Activated T-helper 2 cell treated with anti-CD3 and anti-CD28 coated beads, Interferon-gamma antibody, Interleukin-2, Interleukin-4, amounts not matched to agents 10 μg/mL and 5 μg/mL and 100 μg/mL, durations not matched to agents 14 hours and 24 hours and 36 hours (primary cell): ENCODE measurements around the gene WDHD1. TPM values are rescaled to one million over a fixed set of nuclear protein-coding genes. Genes with fewer than 3 reads are reported as not detected.
"Not testable (repeated sequence)": the region's sequence is repeated elsewhere in the genome, so short reads cannot be mapped to it uniquely, and the experiment has no call there.

Experiments
- DNase-seq: peaks from one replicate; pipeline ENCODE4 v3.0.0; 2021; ENCODE audit warnings: low spot score
- H3K27ac Mint-ChIP-seq: one replicate; pipeline ENCODE4 v1.8.0; 2021; ENCODE audit warnings: mixed read lengths
- H3K27me3 Mint-ChIP-seq: one replicate; pipeline ENCODE4 v1.8.0; 2021; ENCODE audit warnings: low read depth, mixed read lengths
- H3K36me3 Mint-ChIP-seq: one replicate; pipeline ENCODE4 v1.8.0; 2021; ENCODE audit warnings: low read depth, mixed read lengths
- H3K4me1 Mint-ChIP-seq: one replicate; pipeline ENCODE4 v1.8.0; 2021; ENCODE audit warnings: low read depth, mixed read lengths
- H3K4me3 Mint-ChIP-seq: one replicate; pipeline ENCODE4 v1.8.0; 2021; ENCODE audit warnings: low read depth, mild to moderate bottlenecking, moderate library complexity, mixed read lengths
- H3K9me3 Mint-ChIP-seq: one replicate; pipeline ENCODE4 v1.8.0; 2021; ENCODE audit warnings: mixed read lengths
- intact Hi-C: fragments of 100-400 bp; cut with micrococcal nuclease; formaldehyde crosslinking; loops from one replicate; pipeline ENCODE4 v1.15.1; 2023
- total RNA-seq: library from RNA; stranded (reverse); gene quantifications from 2 replicates; pipeline ENCODE4 v1.2.3, GENCODE V29; 2022

Gene WDHD1
- total RNA-seq, 1 donor from 2014 or later = 51.3 TPM

DNA sequence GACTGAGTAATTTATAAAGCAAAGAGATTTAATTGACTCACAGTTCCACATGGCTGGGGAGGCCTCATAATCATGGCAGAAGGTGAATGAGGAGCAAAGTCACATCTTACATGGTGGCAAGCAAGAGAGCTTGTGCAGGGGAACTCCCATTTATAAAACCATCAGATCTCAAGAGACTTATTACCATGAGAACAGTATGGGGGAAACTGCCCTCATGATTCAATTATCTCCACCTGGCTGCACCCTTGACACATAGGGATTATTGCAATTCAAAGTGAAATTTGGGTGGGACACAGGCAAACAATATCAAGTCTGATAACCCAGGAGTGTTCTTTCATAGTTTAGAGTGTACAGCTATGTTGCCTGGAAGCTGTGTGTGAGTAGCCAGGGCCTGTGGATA is 11.1 kb upstream of the WDHD1 start:
- H3K4me3 Mint-ChIP-seq, DNase-seq, intact Hi-C loops, H3K4me1 Mint-ChIP-seq, H3K9me3 Mint-ChIP-seq, H3K27me3 Mint-ChIP-seq, H3K27ac Mint-ChIP-seq: not testable (repeated sequence)
- H3K36me3 Mint-ChIP-seq = peaks cover 70% of the 10 kb centered on the region

GRCh38 chr14:55031190-55031589 is 4.3 kb upstream of the WDHD1 start:
- no peak overlapping the region for H3K27ac Mint-ChIP-seq
- peaks cover 30% of the 10 kb centered on the region for H3K4me1 Mint-ChIP-seq

GRCh38 chr14:55028476-55028875 is 1.6 kb upstream of the WDHD1 start:
- Mint-ChIP-seq H3K9me3 (no peaks in the 10 kb centered on the region), H3K27me3 (no peaks in the 10 kb centered on the region), H3K4me3 (peak overlapping the region; percentile 94), H3K4me1 (peaks cover 46% of the 10 kb centered on the region), H3K27ac (peak overlapping the region; percentile 90), H3K36me3 (peaks cover 47% of the 10 kb centered on the region)
- DNase-seq = no peak
- intact Hi-C loops = loop anchor here (5.0 kb wide), 1 partner anchor 126 kb away; the partner anchor contains the start of gene GCH1

More at GRCh38 chr14:55031190-55031589, 4.3 kb upstream of the WDHD1 start:
- DNase-seq = no peak
- H3K4me3 Mint-ChIP-seq = no peak overlapping the region
- peaks cover 54% of the 10 kb centered on the region for H3K36me3 Mint-ChIP-seq
- no peaks in the 10 kb centered on the region for H3K9me3 Mint-ChIP-seq
- intact Hi-C loops = no loop called here
- H3K27me3 Mint-ChIP-seq = no peaks in the 10 kb centered on the region

DNA sequence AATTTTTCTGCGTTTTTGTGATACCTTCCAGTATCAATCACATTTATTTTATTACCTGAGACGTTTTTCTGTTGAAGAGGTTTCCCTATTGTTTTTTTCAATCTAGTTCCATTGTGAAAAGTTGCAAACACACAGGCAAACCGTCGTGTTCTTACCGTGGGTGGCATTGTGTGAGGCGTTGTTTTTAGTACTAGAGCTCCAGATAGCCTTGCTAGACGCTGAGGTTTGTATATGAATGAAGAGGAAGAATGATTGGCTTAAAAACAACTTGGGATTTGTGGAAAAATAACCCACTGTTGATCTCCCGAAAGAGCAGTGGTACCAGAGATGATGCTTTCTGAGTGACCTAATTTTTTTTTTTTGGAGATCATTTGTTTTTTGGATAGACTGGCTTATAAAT is 1.2 kb upstream of the WDHD1 start:
- H3K4me3 Mint-ChIP-seq = peak overlapping the region; percentile 94
- peaks cover 49% of the 10 kb centered on the region for H3K4me1 Mint-ChIP-seq
- no peaks in the 10 kb centered on the region for H3K9me3 Mint-ChIP-seq
- H3K27ac Mint-ChIP-seq = peak overlapping the region; percentile 90
- DNase-seq = no peak
- intact Hi-C loops = loop anchor here (5.0 kb wide), 1 partner anchor 126 kb away; the partner anchor contains the start of gene GCH1
- peaks cover 48% of the 10 kb centered on the region for H3K36me3 Mint-ChIP-seq
- no peaks in the 10 kb centered on the region for H3K27me3 Mint-ChIP-seq

- peak overlapping the region; percentile 94 for H3K4me3 Mint-ChIP-seq
Observed at GRCh38 chr14:55026441-55026792, 482 bp downstream of the WDHD1 start.

DNA sequence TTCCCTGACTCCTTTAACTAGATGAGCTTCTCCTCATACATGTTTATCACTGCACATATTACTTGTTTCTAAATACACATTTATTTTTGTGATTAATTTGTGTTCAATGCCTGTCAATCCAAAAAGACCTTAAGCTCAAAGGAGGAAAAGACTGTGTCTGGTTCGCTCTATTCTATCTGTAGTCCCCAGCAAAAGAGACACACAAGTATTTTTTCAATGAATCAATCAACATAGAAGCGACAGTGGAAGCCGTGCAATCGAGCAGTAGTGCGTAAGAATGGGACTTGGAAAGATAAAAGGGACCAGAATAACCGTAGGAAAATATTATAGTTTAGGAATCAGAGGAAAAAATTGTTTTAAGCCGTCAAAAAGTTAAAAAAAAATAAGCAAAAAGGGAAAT is 951 bp downstream of the WDHD1 start:
- peak overlapping the region; percentile 90 for H3K27ac Mint-ChIP-seq
- intact Hi-C loops = loop anchor here (5.0 kb wide), 1 partner anchor 124 kb away; the partner anchor contains the start of gene GCH1
- H3K4me1 Mint-ChIP-seq = peaks cover 50% of the 10 kb centered on the region
- peaks cover 46% of the 10 kb centered on the region for H3K36me3 Mint-ChIP-seq
- DNase-seq = no peak
- H3K27me3 Mint-ChIP-seq = no peaks in the 10 kb centered on the region
- no peaks in the 10 kb centered on the region for H3K9me3 Mint-ChIP-seq
- peak overlapping the region; percentile 94 for H3K4me3 Mint-ChIP-seq

More at GRCh38 chr14:55026441-55026792, 482 bp downstream of the WDHD1 start:
- intact Hi-C loops = loop anchor here (5.0 kb wide), 1 partner anchor 124 kb away; the partner anchor contains the start of gene GCH1
- DNase-seq = no peak
- Mint-ChIP-seq H3K4me1 (peaks cover 51% of the 10 kb centered on the region), H3K27me3 (no peaks in the 10 kb centered on the region), H3K27ac (peak overlapping the region; percentile 90), H3K9me3 (no peaks in the 10 kb centered on the region), H3K36me3 (peaks cover 46% of the 10 kb centered on the region)

- H3K4me1 Mint-ChIP-seq = peaks cover 54% of the 10 kb centered on the region
- intact Hi-C loops = not testable (repeated sequence)
Observed at GRCh38 chr14:55024365-55024764, 2.5 kb downstream of the WDHD1 start.

DNA sequence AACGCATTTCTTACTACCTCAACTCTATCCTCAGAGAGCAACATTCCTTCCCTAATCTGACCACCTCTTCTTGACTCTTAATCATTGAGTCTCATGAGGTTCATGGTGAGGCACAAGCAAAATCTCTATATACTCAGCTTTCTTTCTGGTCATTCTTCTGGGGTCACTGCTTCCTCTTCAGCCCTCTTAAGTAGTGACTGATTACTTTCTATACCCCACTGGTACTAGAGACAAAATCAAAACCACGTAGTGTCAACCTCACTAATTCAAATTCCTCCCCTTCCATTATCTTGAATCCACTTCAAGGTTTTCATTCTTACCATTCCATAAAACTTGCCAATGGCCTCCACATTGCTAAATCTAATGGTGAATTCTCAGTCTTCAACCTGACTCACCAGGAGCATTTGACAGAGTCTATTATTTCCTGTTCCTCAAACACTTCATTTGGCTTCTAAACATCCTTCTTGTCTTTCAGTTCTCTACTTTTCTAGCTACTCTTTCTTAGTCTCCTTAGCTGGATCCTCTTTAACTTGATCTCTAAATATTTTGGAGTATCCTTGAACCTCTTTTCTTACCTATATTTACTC is 6.8 kb downstream of the WDHD1 start:
- no peak overlapping the region for H3K4me3 Mint-ChIP-seq
- no peaks in the 10 kb centered on the region for H3K9me3 Mint-ChIP-seq
- intact Hi-C loops = no loop called here
- no peaks in the 10 kb centered on the region for H3K27me3 Mint-ChIP-seq
- no peak for DNase-seq
- H3K4me1 Mint-ChIP-seq = peaks cover 33% of the 10 kb centered on the region
- peaks cover 61% of the 10 kb centered on the region for H3K36me3 Mint-ChIP-seq
- peak overlapping the region; percentile 25 for H3K27ac Mint-ChIP-seq

More at GRCh38 chr14:55024365-55024764, 2.5 kb downstream of the WDHD1 start:
- H3K27me3 Mint-ChIP-seq, DNase-seq, H3K9me3 Mint-ChIP-seq: not testable (repeated sequence)
- Mint-ChIP-seq H3K27ac (peak overlapping the region; percentile 47), H3K36me3 (peaks cover 56% of the 10 kb centered on the region), H3K4me3 (peak overlapping the region; percentile 3)

DNA sequence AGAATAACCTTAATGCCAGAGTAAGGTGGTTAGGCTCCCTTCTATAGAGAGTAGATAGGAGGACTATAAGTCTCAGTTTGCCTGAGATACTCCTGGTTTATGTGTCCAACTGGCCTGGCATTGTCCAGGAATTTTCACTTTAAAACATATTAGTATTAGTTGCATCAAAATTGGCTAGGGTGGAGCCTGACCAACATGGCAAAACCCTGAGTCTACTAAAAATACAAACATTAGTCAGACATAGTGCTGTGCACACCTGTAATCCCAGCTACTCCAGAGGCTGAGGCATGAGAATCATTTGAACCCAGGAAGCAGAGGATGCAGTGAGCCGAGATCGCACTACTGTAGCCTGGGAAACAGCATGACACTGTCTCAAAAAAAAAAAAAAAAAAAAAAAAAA is 11.9 kb downstream of the WDHD1 start:
- Mint-ChIP-seq H3K27me3 (no peaks in the 10 kb centered on the region), H3K4me3 (no peak overlapping the region), H3K9me3 (no peaks in the 10 kb centered on the region), H3K27ac (no peak overlapping the region), H3K36me3 (peaks cover 56% of the 10 kb centered on the region), H3K4me1 (peaks cover 6% of the 10 kb centered on the region)
- intact Hi-C loops = no loop called here
- DNase-seq = no peak

DNA sequence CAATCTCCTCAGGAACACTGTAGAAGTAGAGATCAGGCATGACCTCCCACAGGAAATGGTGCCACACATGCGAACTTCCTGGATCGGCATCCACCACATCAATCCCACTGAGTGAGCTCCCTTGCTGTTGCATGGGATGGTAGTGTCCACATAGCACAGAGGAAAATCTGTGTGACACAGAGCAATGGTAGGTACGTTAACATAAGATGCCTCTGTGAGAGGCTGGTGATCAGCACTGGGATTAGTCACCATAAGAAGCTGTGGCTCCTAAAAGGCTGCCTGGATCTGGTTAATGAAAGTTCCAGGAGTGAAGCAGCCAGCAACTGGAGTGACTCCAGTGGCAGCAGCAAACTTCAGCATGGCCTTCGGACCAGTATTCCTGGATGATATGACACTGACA is 21.8 kb downstream of the WDHD1 start:
- no peaks in the 10 kb centered on the region for H3K27me3 Mint-ChIP-seq
- no peak for DNase-seq
- no peak overlapping the region for H3K4me3 Mint-ChIP-seq
- peaks cover 60% of the 10 kb centered on the region for H3K36me3 Mint-ChIP-seq
- no peaks in the 10 kb centered on the region for H3K9me3 Mint-ChIP-seq
- no peak overlapping the region for H3K27ac Mint-ChIP-seq
- H3K4me1 Mint-ChIP-seq = peaks cover 4% of the 10 kb centered on the region
- intact Hi-C loops = no loop called here

- DNase-seq = no peak
Observed at GRCh38 chr14:55000381-55000780, 26.5 kb downstream of the WDHD1 start.

DNA sequence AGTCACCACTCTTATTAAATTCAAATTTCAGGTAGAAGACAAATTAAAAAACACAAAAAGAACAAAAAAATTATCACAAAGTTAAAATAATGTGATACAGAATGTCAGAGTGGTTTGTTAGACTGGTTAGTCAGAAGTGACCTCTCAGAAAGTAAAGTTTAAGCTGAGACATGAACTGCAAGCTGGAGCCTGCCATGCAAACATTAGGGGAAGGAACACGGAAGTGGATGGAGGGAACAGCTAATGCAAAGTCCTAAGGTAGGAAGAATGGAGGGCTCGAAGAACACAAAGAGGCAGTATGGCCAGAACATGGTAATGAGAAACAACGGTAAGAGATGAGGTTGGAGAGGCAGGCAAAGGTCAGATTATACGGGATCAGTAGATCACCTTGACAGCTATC is 41.7 kb downstream of the WDHD1 start:
- Mint-ChIP-seq H3K36me3 (peaks cover 61% of the 10 kb centered on the region), H3K9me3 (no peaks in the 10 kb centered on the region), H3K4me3 (no peak overlapping the region), H3K27me3 (no peaks in the 10 kb centered on the region), H3K4me1 (no peaks in the 10 kb centered on the region), H3K27ac (no peak overlapping the region)
- intact Hi-C loops = no loop called here
- DNase-seq = no peak

More at GRCh38 chr14:55000381-55000780, 26.5 kb downstream of the WDHD1 start:
- H3K9me3 Mint-ChIP-seq = no peaks in the 10 kb centered on the region
- intact Hi-C loops = no loop called here
- peaks cover 4% of the 10 kb centered on the region for H3K4me1 Mint-ChIP-seq
- no peak overlapping the region for H3K4me3 Mint-ChIP-seq
- peaks cover 58% of the 10 kb centered on the region for H3K36me3 Mint-ChIP-seq
- no peak overlapping the region for H3K27ac Mint-ChIP-seq
- H3K27me3 Mint-ChIP-seq = no peaks in the 10 kb centered on the region

DNA sequence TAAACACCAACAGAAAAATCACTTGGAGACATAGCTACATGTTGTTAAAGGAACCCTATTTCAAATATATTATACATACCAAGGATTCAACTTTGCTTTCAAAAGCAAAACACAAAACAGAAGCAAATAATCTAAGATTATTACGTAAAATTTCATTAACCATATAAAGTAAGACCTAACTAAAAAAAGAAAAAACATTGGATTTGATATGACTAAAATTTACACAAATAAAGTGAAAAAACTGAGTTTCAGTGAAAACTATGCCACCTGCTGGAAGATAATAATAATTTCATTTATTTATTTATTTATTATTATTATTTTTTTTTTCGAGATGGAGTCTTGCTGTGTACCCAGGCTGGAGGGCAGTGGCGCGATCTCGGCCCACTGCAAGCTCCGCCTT is 45.2 kb downstream of the WDHD1 start:
- no peak overlapping the region for H3K27ac Mint-ChIP-seq
- H3K27me3 Mint-ChIP-seq = no peaks in the 10 kb centered on the region
- H3K4me3 Mint-ChIP-seq = no peak overlapping the region
- H3K9me3 Mint-ChIP-seq = no peaks in the 10 kb centered on the region
- peaks cover 3% of the 10 kb centered on the region for H3K4me1 Mint-ChIP-seq
- H3K36me3 Mint-ChIP-seq = peaks cover 60% of the 10 kb centered on the region
- no peak for DNase-seq
- intact Hi-C loops = no loop called here
